Lower lobe of right lung (tissue), 2 donors: ENCODE data around the gene HSD11B1. TPM values are rescaled to one million over a fixed set of nuclear protein-coding genes. Genes with fewer than 3 reads are reported as not detected.

ENCODE experiments used
- ATAC-seq, 2 donors: fragments of 200-7000 bp; cut with Tn5 transposase; one replicate each; pipeline ENCODE4 v1.9.1; 2020 to 2022; ENCODE audit warnings: mild to moderate bottlenecking in 2 of 2, moderate library complexity in 2 of 2
- DNase-seq: peaks from one replicate; pipeline ENCODE4 v3.0.0-alpha.2; 2020
- H3K27ac ChIP-seq: fragments of 200-600 bp; one replicate; pipeline ENCODE4 v1.8.0; 2022
- H3K27me3 ChIP-seq: fragments of 200-600 bp; one replicate; pipeline ENCODE4 v1.8.0; 2022; ENCODE audit warnings: low read depth
- H3K36me3 ChIP-seq: fragments of 200-600 bp; one replicate; pipeline ENCODE4 v1.8.0; 2022; ENCODE audit warnings: mild to moderate bottlenecking
- H3K4me1 ChIP-seq: fragments of 200-600 bp; one replicate; pipeline ENCODE4 v1.8.0; 2022
- H3K4me3 ChIP-seq: fragments of 200-600 bp; one replicate; pipeline ENCODE4 v1.8.0; 2022; ENCODE audit warnings: mild to moderate bottlenecking
- H3K9me3 ChIP-seq: fragments of 200-600 bp; one replicate; pipeline ENCODE4 v1.8.0; 2022
- CTCF ChIP-seq: fragments of 200-600 bp; IDR thresholded peaks from one replicate; pipeline ENCODE4 v1.8.0; 2022; ENCODE audit warnings: antibody characterized with exemption, mild to moderate bottlenecking
- intact Hi-C: fragments of 100-400 bp; cut with DNase I; formaldehyde crosslinking; loops from one replicate; pipeline ENCODE4 v1.11.0; 2022
- total RNA-seq: library from RNA; stranded (reverse); fragmentation: NEBNext Ultra II Directional; extraction: Animal tissue kit (Norgen Biotek cat#: 25700); gene quantifications from one replicate; pipeline ENCODE4 v1.2.1, GENCODE V29; 2021
- donor health status: DM: no; HTN: yes; CAD: no; lungs with severe emphysema.

HSD11B1 gene
- total RNA-seq, 1 donor from 2014 or later, result 11.6 TPM

- no peak overlapping the region for H3K27ac ChIP-seq
- intact Hi-C loops, result no loop called here
- no peaks in the 10 kb centered on the region for H3K36me3 ChIP-seq
- no peak for ATAC-seq
- no peaks in the 10 kb centered on the region for H3K9me3 ChIP-seq
- H3K4me1 ChIP-seq, result peaks cover 22% of the 10 kb centered on the region
- H3K27me3 ChIP-seq, result no peaks in the 10 kb centered on the region
- no peak for TF ChIP-seq CTCF
- H3K4me3 ChIP-seq, result no peak overlapping the region
- no peak for DNase-seq
Measured at GRCh38 chr1:209678981-209679539, 25.6 kb upstream of the HSD11B1 start.

DNA sequence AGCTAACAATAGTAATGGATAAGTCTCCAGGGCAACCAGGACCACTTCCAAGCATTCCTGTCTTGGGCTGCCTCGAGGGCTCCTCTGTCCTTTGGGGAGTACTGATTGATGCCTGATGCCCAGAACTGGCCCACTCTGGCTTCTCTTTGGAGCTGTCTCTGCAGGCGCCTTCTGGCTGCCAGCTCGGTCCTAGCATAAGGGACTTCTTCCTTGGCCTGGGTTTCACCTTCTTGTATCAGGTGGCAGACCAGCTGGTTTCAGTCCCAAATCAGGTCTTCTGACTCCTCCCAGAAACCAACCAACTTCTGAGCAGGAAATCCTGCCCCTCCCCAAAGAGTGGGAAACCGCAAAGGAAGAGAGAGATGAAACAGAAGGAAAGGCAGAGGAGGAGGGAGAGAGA is 18.8 kb upstream of the HSD11B1 start:
- Histone ChIP-seq H3K36me3 (no peaks in the 10 kb centered on the region), H3K4me1 (peaks cover 4% of the 10 kb centered on the region), H3K27ac (peak overlapping the region; percentile 50), H3K4me3 (no peak overlapping the region), H3K9me3 (no peaks in the 10 kb centered on the region), H3K27me3 (no peaks in the 10 kb centered on the region)
- no peak for TF ChIP-seq CTCF
- no peak for DNase-seq
- ATAC-seq, result no peak
- intact Hi-C loops, result no loop called here

DNA sequence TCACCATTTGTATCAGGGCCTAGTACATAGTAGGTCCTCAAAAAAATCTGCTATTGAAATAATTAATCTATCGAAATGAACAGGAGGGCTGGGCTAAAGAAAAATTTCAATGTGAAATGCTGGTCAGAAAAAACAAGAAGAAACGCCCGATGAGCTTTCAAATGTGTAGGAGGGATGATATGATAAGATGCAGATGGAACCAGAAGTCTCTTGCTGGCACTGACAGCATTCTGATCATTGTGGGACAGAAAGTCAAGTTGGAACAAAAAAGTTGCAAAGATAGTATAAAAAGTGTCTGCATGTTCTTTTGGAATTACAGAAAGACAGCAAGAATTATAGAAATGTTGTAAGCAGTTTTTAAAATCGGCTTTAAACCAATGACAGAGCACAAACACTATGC is 18.3 kb upstream of the HSD11B1 start:
- peaks cover 6% of the 10 kb centered on the region for H3K4me1 ChIP-seq
- TF ChIP-seq CTCF, result no peak
- H3K4me3 ChIP-seq, result no peak overlapping the region
- H3K36me3 ChIP-seq, result no peaks in the 10 kb centered on the region
- no peak for ATAC-seq
- intact Hi-C loops, result no loop called here
- H3K27ac ChIP-seq, result peak overlapping the region; percentile 50
- no peaks in the 10 kb centered on the region for H3K27me3 ChIP-seq
- no peaks in the 10 kb centered on the region for H3K9me3 ChIP-seq
- DNase-seq, result no peak

DNA sequence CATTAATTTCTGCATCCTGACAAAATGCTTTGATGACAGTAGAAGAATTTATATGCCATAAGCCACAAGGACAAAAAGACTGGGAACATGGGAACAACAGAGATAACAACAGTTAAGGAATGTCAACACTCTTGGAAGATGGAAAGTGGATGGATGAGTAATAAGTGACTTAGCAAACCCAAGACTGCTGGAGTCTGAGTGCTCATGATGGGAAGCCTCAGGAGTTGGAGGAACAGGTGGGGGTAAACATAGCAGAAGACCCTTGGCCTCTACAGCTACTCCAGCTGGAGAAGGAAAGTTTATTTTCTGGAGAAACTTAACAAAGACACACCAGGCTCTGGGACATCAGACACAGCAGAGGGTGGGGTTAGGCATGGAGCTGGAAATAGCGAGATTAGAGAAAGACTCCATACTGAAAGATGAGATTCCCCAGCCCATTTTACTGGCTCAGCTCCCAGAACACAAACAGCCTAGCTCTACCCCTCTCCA is 15.9 kb upstream of the HSD11B1 start:
- Histone ChIP-seq H3K27ac (no peak overlapping the region), H3K27me3 (no peaks in the 10 kb centered on the region), H3K36me3 (no peaks in the 10 kb centered on the region), H3K4me1 (peaks cover 20% of the 10 kb centered on the region), H3K9me3 (no peaks in the 10 kb centered on the region), H3K4me3 (no peak overlapping the region)
- ATAC-seq (peak in 1 of 2 donors; percentile 21), DNase-seq (no peak)
- no peak for TF ChIP-seq CTCF
- intact Hi-C loops, result no loop called here

- Histone ChIP-seq H3K27me3 (peaks cover 6% of the 10 kb centered on the region), H3K9me3 (no peaks in the 10 kb centered on the region), H3K4me3 (no peak overlapping the region), H3K27ac (no peak overlapping the region), H3K4me1 (peaks cover 20% of the 10 kb centered on the region), H3K36me3 (no peaks in the 10 kb centered on the region)
- ATAC-seq (no peak), DNase-seq (no peak)
- intact Hi-C loops, result no loop called here
- TF ChIP-seq CTCF, result no peak
Measured at GRCh38 chr1:209689477-209689876, 15.2 kb upstream of the HSD11B1 start.
